GM21737 (cell line): ENCODE results near the gene AAK1.
"Not testable (repeated sequence)": the region's sequence is repeated elsewhere in the genome, so short reads cannot be mapped to it uniquely, and the experiment has no call there.

Source experiments
- ATAC-seq: cut with Tn5 transposase; IDR thresholded peaks from one replicate; pipeline ENCODE4 v1.9.1; 2021; ENCODE audit warnings: mild to moderate bottlenecking, moderate library complexity; ENCODE audit not compliant: unreplicated experiment

The AAK1 gene

GRCh38 chr2:69660637-69661036 is 17.1 kb upstream of the AAK1 start:
- no peak for ATAC-seq

GRCh38 chr2:69659941-69660483 is 16.5 kb upstream of the AAK1 start:
- ATAC-seq: no peak

GRCh38 chr2:69659349-69659748 is 15.8 kb upstream of the AAK1 start:
- ATAC-seq: no peak

- ATAC-seq: no peak
These were observed 8.7 kb upstream of the AAK1 start for GRCh38 chr2:69652206-69652605.

- ATAC-seq: not testable (repeated sequence)
These were observed 3.7 kb upstream of the AAK1 start for GRCh38 chr2:69647196-69647595.

- ATAC-seq: no peak
These were observed 3.2 kb upstream of the AAK1 start for GRCh38 chr2:69646714-69647113.

GRCh38 chr2:69645921-69646320 is 2.4 kb upstream of the AAK1 start:
- no peak for ATAC-seq

- ATAC-seq: no peak
These were observed 1.5 kb upstream of the AAK1 start for GRCh38 chr2:69645031-69645431.

- ATAC-seq: no peak
These were observed 1.0 kb upstream of the AAK1 start for GRCh38 chr2:69644506-69644979.

GRCh38 chr2:69642709-69643601 is 584 bp downstream of the AAK1 start:
- ATAC-seq: no peak

- no peak for ATAC-seq
These were observed 1.4 kb downstream of the AAK1 start for GRCh38 chr2:69641887-69642708.

- ATAC-seq: no peak
These were observed 2.1 kb downstream of the AAK1 start for GRCh38 chr2:69641471-69641870.

- ATAC-seq: no peak
These were observed 4.3 kb downstream of the AAK1 start for GRCh38 chr2:69639266-69639665.

GRCh38 chr2:69638630-69639029 is 4.9 kb downstream of the AAK1 start:
- ATAC-seq: no peak

- ATAC-seq: no peak
These were observed 5.6 kb downstream of the AAK1 start for GRCh38 chr2:69637923-69638322.

GRCh38 chr2:69636395-69636794 is 7.1 kb downstream of the AAK1 start:
- ATAC-seq: no peak

GRCh38 chr2:69635432-69635831 is 8.1 kb downstream of the AAK1 start:
- ATAC-seq: no peak

- no peak for ATAC-seq
These were observed 9.2 kb downstream of the AAK1 start for GRCh38 chr2:69634196-69634821.

- no peak for ATAC-seq
These were observed 12.1 kb downstream of the AAK1 start for GRCh38 chr2:69631402-69631801.

- ATAC-seq: no peak
These were observed 13.5 kb downstream of the AAK1 start for GRCh38 chr2:69629921-69630608.
